HEK293T (cell line): ENCODE data around the gene OLIG1.

ENCODE experiments used
- ARNT ChIP-seq: fragments of 450-650 bp; IDR thresholded peaks from 2 replicates; pipeline ENCODE4 v1.6.1; 2017; ENCODE audit warnings: mild to moderate bottlenecking
- BHLHE40 ChIP-seq: fragments of 450-650 bp; IDR thresholded peaks from 2 replicates; pipeline ENCODE4 v1.6.1; 2016; ENCODE audit warnings: mild to moderate bottlenecking, moderate library complexity, borderline replicate concordance
- CTBP1 ChIP-seq: fragments of 450-650 bp; IDR thresholded peaks from 2 replicates; pipeline ENCODE4 v1.6.1; 2016; ENCODE audit warnings: borderline replicate concordance
- ELF4 ChIP-seq: fragments of 450-650 bp; IDR thresholded peaks from 2 replicates; pipeline ENCODE4 v1.6.1; 2017; ENCODE audit warnings: antibody characterized with exemption
- FOXK2 ChIP-seq: fragments of 450-650 bp; IDR thresholded peaks from 2 replicates; pipeline ENCODE4 v1.6.1; 2016; ENCODE audit warnings: mild to moderate bottlenecking
- FOXM1 ChIP-seq: fragments of 450-650 bp; IDR thresholded peaks from 2 replicates; pipeline ENCODE4 v1.6.1; 2017; ENCODE audit warnings: mild to moderate bottlenecking, borderline replicate concordance
- HDGF ChIP-seq: fragments of 450-650 bp; IDR thresholded peaks from 2 replicates; pipeline ENCODE4 v1.6.1; 2017; ENCODE audit warnings: antibody characterized with exemption, borderline replicate concordance
- LEF1 ChIP-seq: fragments of 450-650 bp; IDR thresholded peaks from 2 replicates; pipeline ENCODE4 v1.6.1; 2017; ENCODE audit warnings: mild to moderate bottlenecking, borderline replicate concordance
- NFRKB ChIP-seq: fragments of 450-650 bp; IDR thresholded peaks from 2 replicates; pipeline ENCODE4 v1.6.1; 2016; ENCODE audit warnings: mild to moderate bottlenecking, moderate library complexity
- SP1 ChIP-seq: fragments of 450-650 bp; IDR thresholded peaks from 2 replicates; pipeline ENCODE4 v1.6.1; 2017
- SUZ12 ChIP-seq: fragments of 450-650 bp; IDR thresholded peaks from 2 replicates; pipeline ENCODE4 v1.6.1; 2016; ENCODE audit warnings: mild to moderate bottlenecking
- TARDBP ChIP-seq: fragments of 450-650 bp; IDR thresholded peaks from 2 replicates; pipeline ENCODE4 v1.6.1; 2016
- ZNF384 ChIP-seq: fragments of 450-650 bp; IDR thresholded peaks from 2 replicates; pipeline ENCODE4 v1.6.1; 2016

DNA sequence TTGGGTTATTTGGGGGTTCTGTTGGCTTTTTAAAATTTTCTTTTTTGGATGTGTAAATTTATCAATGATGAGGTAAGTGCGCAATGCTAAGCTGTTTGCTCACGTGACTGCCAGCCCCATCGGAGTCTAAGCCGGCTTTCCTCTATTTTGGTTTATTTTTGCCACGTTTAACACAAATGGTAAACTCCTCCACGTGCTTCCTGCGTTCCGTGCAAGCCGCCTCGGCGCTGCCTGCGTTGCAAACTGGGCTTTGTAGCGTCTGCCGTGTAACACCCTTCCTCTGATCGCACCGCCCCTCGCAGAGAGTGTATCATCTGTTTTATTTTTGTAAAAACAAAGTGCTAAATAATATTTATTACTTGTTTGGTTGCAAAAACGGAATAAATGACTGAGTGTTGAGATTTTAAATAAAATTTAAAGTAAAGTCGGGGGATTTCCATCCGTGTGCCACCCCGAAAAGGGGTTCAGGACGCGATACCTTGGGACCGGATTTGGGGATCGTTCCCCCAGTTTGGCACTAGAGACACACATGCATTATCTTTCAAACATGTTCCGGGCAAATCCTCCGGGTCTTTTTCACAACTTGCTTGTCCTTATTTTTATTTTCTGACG, 41.1 kb upstream of the OLIG1 start:
- TF ChIP-seq ELF4 (no peak), SP1 (no peak), FOXM1 (no peak), LEF1 (no peak), CTBP1 (no peak), HDGF (no peak), TARDBP (no peak), ZNF384 (no peak), SUZ12 (no peak), BHLHE40 (no peak), NFRKB (no peak), ARNT (no peak), FOXK2 (no peak)
